Activated CD4-positive, alpha-beta T cell treated with anti-CD3 and anti-CD28 coated beads, Interleukin-2, amount 50 U/mL, for 24 hours (primary cell): Measurements from ENCODE around the gene TMPRSS11F.

Experiments used
- DNase-seq, 2 donors: peaks; one replicate each; pipeline ENCODE4 v3.0.0-alpha.2; 2020; ENCODE audit warnings: low read depth in 1 of 2, low spot score in 1 of 2

TMPRSS11F gene

GRCh38 chr4:68079928-68080327 lies 49.7 kb downstream of the TMPRSS11F start:
- no peak for DNase-seq

GRCh38 chr4:68077737-68078136 lies 51.9 kb downstream of the TMPRSS11F start:
- DNase-seq: no peak

- DNase-seq: no peak
Observed at GRCh38 chr4:68077301-68077700, 52.4 kb downstream of the TMPRSS11F start.

- no peak for DNase-seq
Observed at GRCh38 chr4:68076194-68076593, 53.5 kb downstream of the TMPRSS11F start.

- DNase-seq: no peak
Observed at GRCh38 chr4:68074397-68074796, 55.3 kb downstream of the TMPRSS11F start.

GRCh38 chr4:68070302-68070701 lies 59.4 kb downstream of the TMPRSS11F start:
- no peak for DNase-seq

- DNase-seq: no peak
Observed at GRCh38 chr4:68062501-68062900, 67.2 kb downstream of the TMPRSS11F start.

- DNase-seq: no peak
Observed at GRCh38 chr4:68038272-68038671, 91.4 kb downstream of the TMPRSS11F start.

- no peak for DNase-seq
Observed at GRCh38 chr4:68021185-68021584, 108.5 kb downstream of the TMPRSS11F start.

- no peak for DNase-seq
Observed at GRCh38 chr4:68011684-68012083, 118.0 kb downstream of the TMPRSS11F start.
